Heart left ventricle (tissue), 16 donors: ENCODE measurements around the gene SLC9B1. TPM values are rescaled to one million over a fixed set of nuclear protein-coding genes. Genes with fewer than 3 reads are reported as not detected.

Experiments
- ATAC-seq, 4 donors: fragments of 200-7000 bp; cut with Tn5 transposase; one replicate each; pipeline ENCODE4 v1.9.1; 2020 to 2022; ENCODE audit warnings: moderate library complexity in 4 of 4, mild to moderate bottlenecking in 3 of 4, moderate number of reproducible peaks in 1 of 4
- DNase-seq, 5 donors: peaks; one replicate each; pipeline ENCODE4 v3.0.0-alpha.2; 2020
- H3K27ac ChIP-seq, 12 donors: fragments of 200-600 bp; sonication (generic) in 4 of 12; one replicate each; pipeline versions ENCODE4 v1.5.0 to v1.8.0; 2016 to 2022; ENCODE audit warnings: mild to moderate bottlenecking in 2 of 12
- H3K27me3 ChIP-seq, 9 donors: fragments of 200-600 bp; sonication (generic) in 2 of 9; one replicate each; pipeline versions ENCODE4 v1.5.1 to v1.8.0; 2016 to 2022; ENCODE audit warnings: mild to moderate bottlenecking in 3 of 9
- H3K36me3 ChIP-seq, 9 donors: fragments of 200-600 bp; sonication (generic) in 2 of 9; one replicate each; pipeline versions ENCODE4 v1.5.0 to v1.8.0; 2018 to 2022; ENCODE audit warnings: mild to moderate bottlenecking in 2 of 9
- H3K4me1 ChIP-seq, 12 donors: fragments of 200-600 bp; sonication (generic) in 4 of 12; one replicate each; pipeline versions ENCODE4 v1.5.0 to v1.8.0; 2016 to 2022; ENCODE audit warnings: mild to moderate bottlenecking in 3 of 12
- H3K4me3 ChIP-seq, 12 donors: fragments of 200-600 bp; sonication (generic) in 4 of 12; one replicate each; pipeline versions ENCODE4 v1.5.0 to v1.8.0; 2017 to 2022; ENCODE audit warnings: mild to moderate bottlenecking in 9 of 12, moderate library complexity in 4 of 12
- H3K9me3 ChIP-seq, 12 donors: fragments of 200-600 bp; sonication (generic) in 4 of 12; one replicate each; pipeline versions ENCODE4 v1.5.0 to v1.8.0; 2016 to 2022; ENCODE audit warnings: mild to moderate bottlenecking in 1 of 12
- POLR2A ChIP-seq, 2 donors: fragments of 450-650 bp; IDR thresholded peaks; one replicate each; pipeline ENCODE4 v1.6.1; 2017; ENCODE audit warnings: antibody characterized with exemption in 2 of 2, mild to moderate bottlenecking in 2 of 2, moderate library complexity in 2 of 2
- WGBS, 4 donors: extraction: QIAGEN DNeasy Blood & Tissue Kit in 2 of 4; methylation state at CpG; one replicate each; pipeline versions ENCODE4 v1.1.5 to v1.1.7; 2013 to 2018; 5-methylcytosine and 5-hydroxymethylcytosine counted together
- intact Hi-C, 10 donors: fragments of 100-400 bp; cut with DNase I; formaldehyde crosslinking; loops; one replicate each; pipeline versions ENCODE4 v1.11.1 to v1.14.2; 2022
- polyA plus RNA-seq, 2 donors: library from polyadenylated mRNA; stranded (reverse); fragments of 200-250 nt; gene quantifications; one replicate each; pipeline ENCODE4 v1.2.3, GENCODE V29; 2013
- total RNA-seq, 9 donors: library from RNA; depleted of rRNA in 2 of 9; stranded (reverse); fragments of >200 nt in 2 of 9; fragmentation: NEBNext Ultra II Directional in 3 of 9; extraction: Animal tissue kit (Norgen Biotek cat#: 25700) in 3 of 9; gene quantifications; one replicate each; pipeline versions ENCODE4 v1.1.0 to v1.2.4, GENCODE V29; 2016 to 2023
- TF ChIP-seq, protein P1 (sequence below), 12 donors: fragments of 200-600 bp; sonication (generic) in 4 of 12; IDR thresholded peaks; one replicate each; pipeline versions ENCODE4 v1.5.0 to v1.8.0; 2018 to 2022; ENCODE audit warnings: antibody characterized with exemption in 12 of 12, mild to moderate bottlenecking in 5 of 12
- donor health status: ischemic (EF 13 %, LVEDD 7.1; RV severe dilation, severe dysfunction).
- donor health status: healthy with polysubstance abuse.
- donor health status: DM: no; HTN: yes; CAD: no.
- donor health status: DM: no; HTN: no; CAD: no.
- donor health status: ischemic (EF 25% LVEDD 6.9; RV normal size, moderate dysfunction).
- donor health status: ischemic (EF 25% LVEDD 5.7; RV mildly dilated, moderate dysfunction).
- donor health status: healthy.
- donor health status: DM: yes; HTN: yes; CAD: no.
- donor health status: ischemic (EF 35%, LVEDD 5.7; RV mildly dilated, moderate dysfunction).
- donor health status: nonischemic (EF 11% LVEDD 7.7; RV severe dilation, severe dysfunction).
- donor health status: DM: yes; HTN: yes; CAD: no.
- donor health status: PGD.
- donor health status: ischemic (EF 29% LVEDD 5.4; RV normal size, mild dysfunction).
- donor health status: nonischemic (EF 23%, LVEDD 6.1; RV moderate dilation, normal function).

The SLC9B1 gene
- total and polyA plus RNA-seq, 11 donors: 0.07 to 1.8 (median 0.56) TPM; not detected in 3

GRCh38 chr4:102862016-102862415, 157.5 kb downstream of the SLC9B1 start:
- no peaks in the 10 kb centered on the region for H3K27me3 ChIP-seq
- peak overlapping the region in 1 of 12 donors; percentile 73 for H3K27ac ChIP-seq
- intact Hi-C loops: loop anchor here in 3 of 10 donors (10.0 kb wide), 2 partner anchors 97 to 427 kb away; partner anchors contain the start of gene MANBA (in 1 of the 3)
- no peak for ATAC-seq
- peaks cover 0 to 23% (median 12%) of the 10 kb centered on the region in 12 donors for H3K9me3 ChIP-seq
- no peak overlapping the region for H3K4me3 ChIP-seq
- no peaks in the 10 kb centered on the region for H3K36me3 ChIP-seq
- H3K4me1 ChIP-seq: peaks cover 0 to 26% (median 0%) of the 10 kb centered on the region in 12 donors
- DNase-seq: no peak
- no peak for TF ChIP-seq POLR2A (IDR thresholded peaks at IDR 0.05)
- TF ChIP-seq, protein P1, sequence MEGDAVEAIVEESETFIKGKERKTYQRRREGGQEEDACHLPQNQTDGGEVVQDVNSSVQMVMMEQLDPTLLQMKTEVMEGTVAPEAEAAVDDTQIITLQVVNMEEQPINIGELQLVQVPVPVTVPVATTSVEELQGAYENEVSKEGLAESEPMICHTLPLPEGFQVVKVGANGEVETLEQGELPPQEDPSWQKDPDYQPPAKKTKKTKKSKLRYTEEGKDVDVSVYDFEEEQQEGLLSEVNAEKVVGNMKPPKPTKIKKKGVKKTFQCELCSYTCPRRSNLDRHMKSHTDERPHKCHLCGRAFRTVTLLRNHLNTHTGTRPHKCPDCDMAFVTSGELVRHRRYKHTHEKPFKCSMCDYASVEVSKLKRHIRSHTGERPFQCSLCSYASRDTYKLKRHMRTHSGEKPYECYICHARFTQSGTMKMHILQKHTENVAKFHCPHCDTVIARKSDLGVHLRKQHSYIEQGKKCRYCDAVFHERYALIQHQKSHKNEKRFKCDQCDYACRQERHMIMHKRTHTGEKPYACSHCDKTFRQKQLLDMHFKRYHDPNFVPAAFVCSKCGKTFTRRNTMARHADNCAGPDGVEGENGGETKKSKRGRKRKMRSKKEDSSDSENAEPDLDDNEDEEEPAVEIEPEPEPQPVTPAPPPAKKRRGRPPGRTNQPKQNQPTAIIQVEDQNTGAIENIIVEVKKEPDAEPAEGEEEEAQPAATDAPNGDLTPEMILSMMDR (IDR thresholded peaks at IDR 0.05): no peak
- 86 to 92% (median 90%) methylated on average over 1 of the region's 1 CpG for WGBS, 4 donors

DNA sequence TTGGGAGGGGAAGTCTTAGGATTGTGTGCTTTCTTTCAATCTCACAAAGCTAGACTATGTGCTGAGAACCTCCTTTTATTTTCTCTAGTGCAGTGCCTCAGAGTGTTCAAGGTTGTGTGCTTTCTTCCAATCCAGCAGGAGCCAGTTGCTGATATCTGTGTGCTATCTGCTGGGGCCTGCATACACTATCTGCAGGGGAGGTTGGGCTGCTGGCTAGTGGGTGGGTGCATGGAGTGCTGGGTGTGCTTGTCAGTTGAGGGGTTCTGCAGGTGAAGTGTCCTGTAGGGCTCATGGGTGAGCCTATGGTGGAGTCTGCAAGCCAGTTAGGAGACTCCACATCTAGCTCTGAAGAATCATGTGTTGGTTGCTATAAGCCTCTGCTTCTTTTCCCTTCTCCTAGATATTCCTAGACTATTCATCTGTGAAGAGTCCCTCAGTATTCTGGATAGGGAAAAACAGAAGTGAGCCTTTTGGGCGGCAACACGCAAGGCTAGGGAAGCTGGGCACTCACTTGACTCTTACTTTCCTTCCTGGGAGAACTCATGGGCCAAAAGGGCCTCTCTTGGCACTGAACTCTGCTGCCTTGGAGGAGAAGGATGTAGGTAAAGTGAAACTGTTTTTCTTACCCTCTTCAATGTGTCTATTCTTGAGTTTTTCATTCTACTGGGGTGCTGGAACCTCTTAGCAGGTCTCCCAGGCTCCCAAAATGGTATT, 158.7 kb downstream of the SLC9B1 start:
- WGBS, 4 donors: 94 to 100% (median 98%) methylated on average over 2 of the region's 2 CpGs
- H3K36me3 ChIP-seq: no peaks in the 10 kb centered on the region
- H3K27me3 ChIP-seq: no peaks in the 10 kb centered on the region
- no peak overlapping the region for H3K4me3 ChIP-seq
- no peak for TF ChIP-seq POLR2A (IDR thresholded peaks at IDR 0.05)
- TF ChIP-seq, protein P1 (IDR thresholded peaks at IDR 0.05): no peak
- ATAC-seq (peak in 1 of 4 donors; percentile 42), DNase-seq (no peak)
- H3K9me3 ChIP-seq: peaks cover 0 to 23% (median 12%) of the 10 kb centered on the region in 12 donors
- peak overlapping the region in 1 of 12 donors; percentile 52 for H3K27ac ChIP-seq
- intact Hi-C loops: loop anchor here in 3 of 10 donors (10.0 kb wide), 2 partner anchors 96 to 426 kb away; partner anchors contain the start of gene MANBA (in 1 of the 3)
- peaks cover 0 to 26% (median 0%) of the 10 kb centered on the region in 12 donors for H3K4me1 ChIP-seq

GRCh38 chr4:102858828-102859464, 160.6 kb downstream of the SLC9B1 start:
- Histone ChIP-seq H3K9me3 (peaks cover 0 to 23% (median 12%) of the 10 kb centered on the region in 12 donors), H3K4me3 (no peak overlapping the region), H3K27me3 (no peaks in the 10 kb centered on the region), H3K36me3 (no peaks in the 10 kb centered on the region), H3K27ac (no peak overlapping the region), H3K4me1 (peaks cover 0 to 26% (median 0%) of the 10 kb centered on the region in 12 donors)
- TF ChIP-seq, protein P1 (IDR thresholded peaks at IDR 0.05): no peak
- intact Hi-C loops: no loop called here
- ATAC-seq: no peak
- DNase-seq: no peak
- 94 to 96% (median 94%) methylated on average over 2 of the region's 2 CpGs for WGBS, 4 donors

Other genes starting within 250 kb of the SLC9B1 start
- gene UBE2D3, start 192.2 kb downstream of the SLC9B1 start, total RNA-seq: 100 to 1,000 TPM; 216 to 381 (median 258) TPM
- 100 to 1,000 TPM in 1 of 2 donors, 10 to 100 TPM in 1; 87.4 to 351 TPM for gene UBE2D3, start 192.2 kb downstream of the SLC9B1 start, polyA plus RNA-seq
- 10 to 100 TPM in 7 of 9 donors, 1 to 10 TPM in 2; 9.0 to 22.3 (median 18.4) TPM for gene CISD2, start 150.7 kb downstream of the SLC9B1 start, total RNA-seq
- gene CISD2, start 150.7 kb downstream of the SLC9B1 start, polyA plus RNA-seq: 10 to 100 TPM; 11.3 to 35.8 TPM
- gene SLC9B2, start 57.1 kb upstream of the SLC9B1 start, total RNA-seq: 1 to 10 TPM; 1.4 to 7.1 (median 4.6) TPM
- gene SLC9B2, start 57.1 kb upstream of the SLC9B1 start, polyA plus RNA-seq: 1 to 10 TPM; 1.7 to 5.1 TPM
- gene BDH2, start 80.1 kb upstream of the SLC9B1 start, total RNA-seq: 10 to 100 TPM; 20.3 to 38.0 (median 25.8) TPM
- gene BDH2, start 80.1 kb upstream of the SLC9B1 start, polyA plus RNA-seq: 10 to 100 TPM; 21.4 to 23.0 TPM
- 1 to 10 TPM in 3 of 9 donors, under 1 TPM in 6; 0.06 to 7.7 (median 0.86) TPM for gene CENPE, start 178.6 kb upstream of the SLC9B1 start, total RNA-seq
- gene CENPE, start 178.6 kb upstream of the SLC9B1 start, polyA plus RNA-seq: under 1 TPM; 0.08 to 0.17 TPM